ENCODE results near the gene SCN3A. TPM values are rescaled to one million over a fixed set of nuclear protein-coding genes. Genes with fewer than 3 reads are reported as not detected.

Gene SCN3A
- total RNA-seq: 1.00 and 3.1 TPM in 2 replicates

DNA sequence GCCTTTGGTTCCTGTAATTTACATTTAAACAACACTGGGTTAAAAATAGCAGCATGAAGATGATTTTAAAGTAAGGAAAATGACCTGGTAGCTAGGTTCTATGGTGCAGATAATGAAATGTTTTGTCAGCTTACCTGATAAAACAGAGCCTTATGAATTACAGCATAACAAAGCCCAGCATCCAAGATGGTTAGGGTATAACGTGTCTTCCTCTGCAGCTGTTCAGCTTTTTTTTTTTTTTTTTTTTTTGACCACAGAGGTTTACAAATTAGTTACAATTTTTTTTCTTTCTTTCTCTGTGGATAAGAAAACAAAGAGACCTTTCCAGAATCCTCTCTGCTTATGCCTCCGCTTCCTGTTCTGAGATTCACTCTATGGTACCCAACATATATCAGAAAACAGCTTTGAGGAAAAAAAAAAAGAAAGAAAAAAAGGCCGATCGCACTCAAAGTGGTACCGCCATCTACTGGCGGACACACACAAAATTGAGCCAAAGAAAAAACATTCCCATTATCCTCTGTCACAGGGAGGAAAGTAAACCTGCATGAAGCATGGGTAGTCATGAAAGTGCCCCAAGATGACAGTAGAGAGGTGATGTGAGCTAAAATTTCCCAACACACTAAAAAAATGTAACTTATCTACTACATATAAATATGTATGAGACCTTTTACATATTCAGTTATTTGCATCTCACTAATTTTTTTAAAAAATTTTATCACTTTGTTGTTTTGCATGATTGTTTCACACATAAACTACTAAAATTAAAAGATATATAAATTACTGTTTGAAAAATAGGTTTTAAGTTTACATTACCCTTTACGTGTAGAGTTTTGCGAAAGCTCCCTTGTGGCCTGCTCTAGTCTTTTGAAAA is at the start of gene SCN3A:
SCN3A (minus strand) TSS at position 362 of the 871 bp plus-strand sequence. CDS start 27,656 bp downstream, outside the sequence.

GRCh38 chr2:165239230-165239629 is 35.4 kb upstream of the SCN3A start, which contains the start of gene SCN2A:
SCN2A (plus strand) TSS chr2:165239414; CDS start chr2:165295824, 56,410 bp downstream.

Other genes starting within 250 kb of the SCN3A start
- under 0.01 and 0.55 TPM in 2 replicates for gene SLC38A11, start 248.5 kb downstream of the SCN3A start, total RNA-seq
- 0.43 and 3.0 TPM in 2 replicates for gene SCN2A, start 35.4 kb upstream of the SCN3A start, total RNA-seq

Measured in smooth muscle cell of bladder (primary cell).